HAP-1 (cell line): ENCODE measurements around the gene LIPG.
"Not testable (repeated sequence)": the region's sequence is repeated elsewhere in the genome, so short reads cannot be mapped to it uniquely, and the experiment has no call there.

ENCODE experiments used
- DNase-seq, 2 experiments: peaks; one replicate each; pipeline ENCODE4 v3.0.0-alpha.2; 2016 to 2020; ENCODE audit warnings: low spot score in 2 of 2
- H3K27me3 ChIP-seq: fragments of 250-450 bp; sonication (Bioruptor Pico); 2 replicates; pipeline ENCODE4 v1.5.1; 2020; ENCODE audit warnings: low read depth, mild to moderate bottlenecking, moderate library complexity
- H3K36me3 ChIP-seq: fragments of 250-450 bp; sonication (Bioruptor Pico); replicated peaks from 2 replicates; pipeline ENCODE4 v1.5.1; 2020; ENCODE audit warnings: mild to moderate bottlenecking
- H3K4me1 ChIP-seq: fragments of 250-450 bp; sonication (Bioruptor Pico); 2 replicates; pipeline ENCODE4 v1.5.1; 2020; ENCODE audit warnings: mild to moderate bottlenecking
- H3K4me3 ChIP-seq: fragments of 250-450 bp; sonication (Bioruptor Pico); 2 replicates; pipeline ENCODE4 v1.5.1; 2020; ENCODE audit warnings: mild to moderate bottlenecking, moderate library complexity
- H3K9me3 ChIP-seq: fragments of 250-450 bp; sonication (Bioruptor Pico); 2 replicates; pipeline ENCODE4 v1.5.1; 2020; ENCODE audit warnings: mild to moderate bottlenecking, moderate library complexity
- in situ Hi-C: fragments of 300-500 bp; cut with MboI; formaldehyde crosslinking; loops from 3 replicates; pipeline ENCODE4 v1.14.3; 2020; ENCODE audit warnings: low sequenced_read_pairs, inconsistent platforms, mixed read lengths

The LIPG gene

GRCh38 chr18:49570836-49571235, 9.0 kb downstream of the LIPG start:
- no peak for DNase-seq
- Histone ChIP-seq H3K36me3 (no peaks in the 10 kb centered on the region; the same call in 1 of the 2 replicates), H3K27me3 (no peaks in the 10 kb centered on the region), H3K4me3 (no peak overlapping the region), H3K9me3 (no peaks in the 10 kb centered on the region), H3K4me1 (no peaks in the 10 kb centered on the region)
- in situ Hi-C loops: no loop called here

- Histone ChIP-seq H3K36me3 (no peaks in the 10 kb centered on the region), H3K9me3 (no peaks in the 10 kb centered on the region), H3K4me3 (no peak overlapping the region), H3K4me1 (no peaks in the 10 kb centered on the region), H3K27me3 (no peaks in the 10 kb centered on the region)
- in situ Hi-C loops: no loop called here
- no peak for DNase-seq
Observed at GRCh38 chr18:49572611-49573345, 10.9 kb downstream of the LIPG start.

GRCh38 chr18:49573835-49574234, 12.0 kb downstream of the LIPG start:
- in situ Hi-C loops: no loop called here
- Histone ChIP-seq H3K36me3 (no peaks in the 10 kb centered on the region), H3K9me3 (no peaks in the 10 kb centered on the region), H3K27me3 (no peaks in the 10 kb centered on the region), H3K4me1 (no peaks in the 10 kb centered on the region), H3K4me3 (no peak overlapping the region)
- DNase-seq: no peak

GRCh38 chr18:49579041-49579440, 17.2 kb downstream of the LIPG start:
- H3K4me3 ChIP-seq, H3K36me3 ChIP-seq, H3K4me1 ChIP-seq, H3K9me3 ChIP-seq, H3K27me3 ChIP-seq, DNase-seq, in situ Hi-C loops: not testable (repeated sequence)

- H3K4me1 ChIP-seq, in situ Hi-C loops, H3K36me3 ChIP-seq, H3K9me3 ChIP-seq, H3K4me3 ChIP-seq, DNase-seq, H3K27me3 ChIP-seq: not testable (repeated sequence)
Observed at GRCh38 chr18:49579583-49579982, 17.7 kb downstream of the LIPG start.

- DNase-seq: no peak
- no peak overlapping the region for H3K4me3 ChIP-seq
- H3K27me3 ChIP-seq: no peaks in the 10 kb centered on the region
- in situ Hi-C loops: no loop called here
- no peaks in the 10 kb centered on the region for H3K36me3 ChIP-seq
- H3K9me3 ChIP-seq: no peaks in the 10 kb centered on the region
- peaks cover 3% of the 10 kb centered on the region for H3K4me1 ChIP-seq
Observed at GRCh38 chr18:49580279-49580678, 18.4 kb downstream of the LIPG start.

- Histone ChIP-seq H3K27me3 (no peaks in the 10 kb centered on the region), H3K4me1 (peaks cover 14% of the 10 kb centered on the region), H3K4me3 (no peak overlapping the region), H3K36me3 (no peaks in the 10 kb centered on the region), H3K9me3 (no peaks in the 10 kb centered on the region)
- in situ Hi-C loops: no loop called here
- no peak for DNase-seq
Observed at GRCh38 chr18:49581371-49581770, 19.5 kb downstream of the LIPG start.

GRCh38 chr18:49582579-49582978, 20.7 kb downstream of the LIPG start:
- H3K4me1 ChIP-seq: peaks cover 16% of the 10 kb centered on the region
- no peaks in the 10 kb centered on the region for H3K27me3 ChIP-seq
- H3K4me3 ChIP-seq: no peak overlapping the region
- no peaks in the 10 kb centered on the region for H3K9me3 ChIP-seq
- H3K36me3 ChIP-seq: no peaks in the 10 kb centered on the region
- no peak for DNase-seq
- in situ Hi-C loops: no loop called here

- DNase-seq: no peak
- in situ Hi-C loops: no loop called here
- no peaks in the 10 kb centered on the region for H3K27me3 ChIP-seq
- peaks cover 16% of the 10 kb centered on the region for H3K4me1 ChIP-seq
- H3K36me3 ChIP-seq: no peaks in the 10 kb centered on the region
- H3K9me3 ChIP-seq: no peaks in the 10 kb centered on the region
- no peak overlapping the region for H3K4me3 ChIP-seq
Observed at GRCh38 chr18:49584394-49584793, 22.5 kb downstream of the LIPG start.

GRCh38 chr18:49584951-49585350, 23.1 kb downstream of the LIPG start:
- H3K9me3 ChIP-seq, in situ Hi-C loops, H3K4me3 ChIP-seq, H3K27me3 ChIP-seq, H3K36me3 ChIP-seq, DNase-seq: not testable (repeated sequence)
- H3K4me1 ChIP-seq: peaks cover 16% of the 10 kb centered on the region

- Histone ChIP-seq H3K36me3 (no peaks in the 10 kb centered on the region), H3K9me3 (no peaks in the 10 kb centered on the region), H3K27me3 (no peaks in the 10 kb centered on the region), H3K4me3 (no peak overlapping the region), H3K4me1 (peaks cover 16% of the 10 kb centered on the region)
- in situ Hi-C loops: no loop called here
- peak; percentile 81 to 92 for DNase-seq
Observed at GRCh38 chr18:49585781-49586663, 24.2 kb downstream of the LIPG start.

- H3K4me3 ChIP-seq: no peak overlapping the region
- H3K36me3 ChIP-seq: no peaks in the 10 kb centered on the region
- no peaks in the 10 kb centered on the region for H3K27me3 ChIP-seq
- DNase-seq: no peak
- no peaks in the 10 kb centered on the region for H3K9me3 ChIP-seq
- peaks cover 16% of the 10 kb centered on the region for H3K4me1 ChIP-seq
- in situ Hi-C loops: no loop called here
Observed at GRCh38 chr18:49588171-49588570, 26.3 kb downstream of the LIPG start.

- H3K4me3 ChIP-seq: no peak overlapping the region
- in situ Hi-C loops: no loop called here
- DNase-seq: no peak
- no peaks in the 10 kb centered on the region for H3K27me3 ChIP-seq
- no peaks in the 10 kb centered on the region for H3K36me3 ChIP-seq
- H3K9me3 ChIP-seq: no peaks in the 10 kb centered on the region
- peaks cover 16% of the 10 kb centered on the region for H3K4me1 ChIP-seq
Observed at GRCh38 chr18:49588971-49589370, 27.1 kb downstream of the LIPG start.

- no peak overlapping the region for H3K4me3 ChIP-seq
- in situ Hi-C loops: no loop called here
- peaks cover 10% of the 10 kb centered on the region for H3K4me1 ChIP-seq
- DNase-seq: no peak
- no peaks in the 10 kb centered on the region for H3K36me3 ChIP-seq
- H3K27me3 ChIP-seq: no peaks in the 10 kb centered on the region
- no peaks in the 10 kb centered on the region for H3K9me3 ChIP-seq
Observed at GRCh38 chr18:49590608-49591007, 28.8 kb downstream of the LIPG start.
